ENCODE results near the gene GABRD.

GABRD gene

DNA sequence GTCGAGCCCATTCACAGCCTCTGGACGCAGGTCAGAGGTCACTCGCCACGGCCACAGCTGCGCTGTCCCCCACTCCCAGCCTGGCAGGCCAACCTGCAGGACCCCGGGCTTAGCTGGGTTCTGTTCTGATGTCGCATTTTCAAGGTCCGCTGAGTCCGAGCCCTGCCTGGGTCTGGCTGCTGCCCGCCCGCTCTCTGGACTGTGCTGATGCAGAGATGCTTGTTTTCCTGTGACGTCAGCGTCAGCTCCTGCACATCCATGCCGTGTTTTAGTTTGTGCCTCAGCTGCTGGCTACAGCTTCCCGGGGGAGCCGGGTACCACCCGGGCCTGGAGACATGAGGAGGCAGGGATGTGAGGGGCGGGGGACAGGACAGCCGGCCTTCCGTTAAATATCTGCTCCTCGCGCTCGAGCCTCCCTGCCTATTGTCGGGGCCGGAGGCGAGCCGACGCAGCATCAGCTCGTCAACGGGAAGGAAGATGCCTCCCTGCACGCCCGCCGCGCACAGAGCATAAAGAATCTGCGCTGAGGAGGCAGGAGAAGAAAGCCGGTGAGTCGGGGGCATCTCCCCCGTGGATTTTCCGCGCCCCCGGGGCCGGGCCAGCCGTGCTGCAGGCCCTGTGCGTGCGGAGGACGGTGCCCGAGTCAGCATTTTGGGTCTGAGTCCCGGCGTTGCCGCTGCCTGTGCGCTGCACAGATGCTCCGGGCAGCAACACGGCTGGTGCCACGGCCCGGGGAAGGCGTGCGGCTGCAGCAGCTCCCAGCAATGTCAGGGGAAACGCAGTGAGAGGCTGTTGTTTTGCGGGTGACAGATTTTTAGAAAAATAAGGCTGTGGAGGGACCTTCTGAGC lies 54.5 kb downstream of the GABRD start:
- no peak for DNase-seq
- TF ChIP-seq, protein P1, sequence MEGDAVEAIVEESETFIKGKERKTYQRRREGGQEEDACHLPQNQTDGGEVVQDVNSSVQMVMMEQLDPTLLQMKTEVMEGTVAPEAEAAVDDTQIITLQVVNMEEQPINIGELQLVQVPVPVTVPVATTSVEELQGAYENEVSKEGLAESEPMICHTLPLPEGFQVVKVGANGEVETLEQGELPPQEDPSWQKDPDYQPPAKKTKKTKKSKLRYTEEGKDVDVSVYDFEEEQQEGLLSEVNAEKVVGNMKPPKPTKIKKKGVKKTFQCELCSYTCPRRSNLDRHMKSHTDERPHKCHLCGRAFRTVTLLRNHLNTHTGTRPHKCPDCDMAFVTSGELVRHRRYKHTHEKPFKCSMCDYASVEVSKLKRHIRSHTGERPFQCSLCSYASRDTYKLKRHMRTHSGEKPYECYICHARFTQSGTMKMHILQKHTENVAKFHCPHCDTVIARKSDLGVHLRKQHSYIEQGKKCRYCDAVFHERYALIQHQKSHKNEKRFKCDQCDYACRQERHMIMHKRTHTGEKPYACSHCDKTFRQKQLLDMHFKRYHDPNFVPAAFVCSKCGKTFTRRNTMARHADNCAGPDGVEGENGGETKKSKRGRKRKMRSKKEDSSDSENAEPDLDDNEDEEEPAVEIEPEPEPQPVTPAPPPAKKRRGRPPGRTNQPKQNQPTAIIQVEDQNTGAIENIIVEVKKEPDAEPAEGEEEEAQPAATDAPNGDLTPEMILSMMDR (IDR thresholded peaks at IDR 0.05; ENCODE audit: low read depth, low read length), result no peak
- Histone ChIP-seq H3K36me3 (peaks cover 9% of the 10 kb centered on the region), H3K9me3 (ENCODE audit: severe bottlenecking) (peaks cover 7% of the 10 kb centered on the region), H3K27me3 (ENCODE audit: insufficient read depth, low read depth, severe bottlenecking) (no peaks in the 10 kb centered on the region), H3K27ac (no peak overlapping the region), H3K4me3 (ENCODE audit: low read depth, low read length) (no peak overlapping the region)

DNA sequence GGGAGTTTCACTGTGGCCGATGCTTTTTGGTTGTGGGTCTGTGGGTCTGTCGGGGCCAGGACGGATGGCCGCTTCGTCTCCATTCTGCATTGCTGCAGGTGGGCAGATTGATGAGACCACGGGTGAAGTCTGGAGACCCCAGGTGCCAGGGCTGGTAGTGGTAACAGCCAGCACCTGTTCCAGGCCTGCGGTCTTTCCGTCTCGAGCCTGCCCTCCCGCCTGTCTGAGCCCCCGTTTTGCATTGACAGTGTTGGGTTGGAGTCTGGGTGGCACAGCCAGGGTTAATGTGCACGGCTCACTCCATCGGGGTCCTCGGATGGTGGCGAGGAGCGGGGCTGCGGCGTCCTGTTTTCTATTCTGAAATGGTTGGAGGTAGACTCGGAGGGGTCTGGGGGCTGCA lies 55.3 kb downstream of the GABRD start:
- peaks cover 12% of the 10 kb centered on the region for H3K36me3 ChIP-seq
- no peak overlapping the region for H3K27ac ChIP-seq
- TF ChIP-seq, protein P1 (IDR thresholded peaks at IDR 0.05; ENCODE audit: low read depth, low read length), result no peak
- H3K9me3 ChIP-seq (ENCODE audit: severe bottlenecking), result peaks cover 7% of the 10 kb centered on the region
- no peak overlapping the region for H3K4me3 ChIP-seq (ENCODE audit: low read depth, low read length)
- no peaks in the 10 kb centered on the region for H3K27me3 ChIP-seq (ENCODE audit: insufficient read depth, low read depth, severe bottlenecking)
- DNase-seq, result no peak

DNA sequence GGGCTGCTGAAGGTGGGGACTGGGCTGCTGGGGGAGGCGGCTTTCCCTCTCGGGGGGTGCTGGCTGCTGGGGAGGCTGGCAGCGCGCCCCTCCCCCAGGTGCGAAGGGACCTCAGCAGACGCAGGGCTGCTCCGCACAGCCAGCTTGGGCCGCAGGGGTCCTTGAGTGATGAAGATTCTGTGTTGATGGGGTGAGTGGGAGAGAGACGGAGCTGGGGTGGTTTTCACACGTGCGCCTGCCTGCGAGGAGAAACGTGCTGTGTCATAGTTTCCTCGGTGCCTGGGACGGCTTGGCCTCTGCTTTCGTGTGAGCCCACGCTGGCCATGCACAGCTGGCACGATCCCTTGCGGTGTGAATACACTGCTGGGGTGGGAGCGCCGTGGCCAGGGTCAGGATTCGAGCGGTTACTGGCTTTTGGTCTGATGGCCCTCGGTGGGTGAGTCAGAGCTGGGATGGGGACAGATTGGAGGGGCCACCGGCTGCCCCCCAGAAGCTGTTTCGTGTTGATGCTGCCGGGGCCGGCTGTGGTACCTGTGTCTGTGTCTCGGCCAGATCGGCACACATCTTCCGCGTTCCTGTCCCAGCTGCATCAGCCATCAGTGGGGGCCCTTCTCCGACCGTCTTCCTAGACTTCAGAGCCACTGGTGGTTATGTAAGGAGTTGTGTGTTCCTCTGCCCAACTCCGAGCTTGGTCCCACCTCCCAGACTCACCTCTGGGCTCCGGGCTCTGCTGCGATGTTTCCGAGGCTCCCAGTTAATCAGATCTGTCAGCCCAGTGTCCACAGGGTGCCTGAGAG lies 56.0 kb downstream of the GABRD start:
- Histone ChIP-seq H3K27me3 (ENCODE audit: insufficient read depth, low read depth, severe bottlenecking) (no peaks in the 10 kb centered on the region), H3K9me3 (ENCODE audit: severe bottlenecking) (peaks cover 7% of the 10 kb centered on the region), H3K27ac (no peak overlapping the region), H3K36me3 (peaks cover 12% of the 10 kb centered on the region), H3K4me3 (ENCODE audit: low read depth, low read length) (no peak overlapping the region)
- TF ChIP-seq, protein P1 (IDR thresholded peaks at IDR 0.05; ENCODE audit: low read depth, low read length), result no peak
- no peak for DNase-seq

DNA sequence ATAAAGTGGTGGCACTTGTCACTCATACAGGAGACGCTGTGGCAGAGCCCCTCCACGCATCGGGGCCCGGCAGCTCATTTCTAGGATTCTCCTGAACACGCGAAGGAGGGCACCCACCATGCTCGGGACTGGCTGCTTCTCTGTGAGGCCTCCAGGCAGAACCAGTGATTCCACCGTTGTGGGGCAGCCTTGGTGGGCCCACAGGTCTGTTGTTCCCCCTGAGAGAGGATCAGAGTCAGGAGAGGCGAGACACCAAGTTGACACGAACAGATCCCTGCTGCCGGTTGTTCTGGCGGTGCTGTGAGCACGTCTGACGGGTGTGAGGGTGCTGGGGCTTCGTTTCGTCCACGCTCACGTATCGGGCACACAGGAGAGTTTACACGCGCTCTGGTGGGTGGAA lies 57.7 kb downstream of the GABRD start:
- Histone ChIP-seq H3K9me3 (ENCODE audit: severe bottlenecking) (peaks cover 7% of the 10 kb centered on the region), H3K27ac (no peak overlapping the region), H3K4me3 (ENCODE audit: low read depth, low read length) (no peak overlapping the region), H3K36me3 (peaks cover 12% of the 10 kb centered on the region), H3K27me3 (ENCODE audit: insufficient read depth, low read depth, severe bottlenecking) (no peaks in the 10 kb centered on the region)
- no peak for DNase-seq
- TF ChIP-seq, protein P1 (IDR thresholded peaks at IDR 0.05; ENCODE audit: low read depth, low read length), result no peak

DNA sequence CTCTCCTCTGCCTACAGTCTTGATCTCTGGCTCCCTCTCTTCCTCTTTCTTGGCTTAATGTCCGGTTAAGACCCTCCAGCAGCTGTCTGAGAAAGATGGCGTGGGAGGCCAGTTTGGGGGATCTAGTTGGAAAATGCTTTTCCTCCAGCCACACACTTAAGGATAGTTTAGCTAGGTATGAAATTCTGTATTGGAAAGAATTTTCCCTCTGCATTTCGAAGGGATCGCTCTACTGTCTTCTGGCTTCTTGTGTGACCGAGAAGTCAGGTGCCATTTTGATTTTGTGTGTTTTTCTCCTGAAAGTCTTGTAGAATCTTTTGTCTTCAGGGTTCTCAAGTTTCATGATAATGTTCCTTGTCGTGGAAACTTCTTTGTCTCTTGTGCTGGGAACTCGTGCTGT lies 59.0 kb downstream of the GABRD start:
- Histone ChIP-seq H3K27me3 (ENCODE audit: insufficient read depth, low read depth, severe bottlenecking) (no peaks in the 10 kb centered on the region), H3K4me3 (ENCODE audit: low read depth, low read length) (no peak overlapping the region), H3K36me3 (peaks cover 12% of the 10 kb centered on the region), H3K9me3 (ENCODE audit: severe bottlenecking) (peaks cover 7% of the 10 kb centered on the region), H3K27ac (no peak overlapping the region)
- TF ChIP-seq, protein P1 (IDR thresholded peaks at IDR 0.05; ENCODE audit: low read depth, low read length), result no peak
- no peak for DNase-seq
